Smooth muscle cell (in vitro differentiated cells): ENCODE data around the gene CUX1. TPM values are rescaled to one million over a fixed set of nuclear protein-coding genes. Genes with fewer than 3 reads are reported as not detected.

Experiments
- DNase-seq: peaks from one replicate; lab custom pipeline; 2025; ENCODE audit not compliant: unreplicated experiment; lab: John Stamatoyannopoulos, UW
- H2AFZ ChIP-seq: fragments of 200-600 bp; sonication (generic); 2 replicates; pipeline ENCODE4 v1.6.0; 2016; ENCODE audit warnings: antibody characterized with exemption, low read depth, mild to moderate bottlenecking
- H3F3A ChIP-seq: fragments of 200-600 bp; sonication (generic); 2 replicates; pipeline ENCODE4 v1.6.0; 2017; ENCODE audit warnings: antibody characterized with exemption, low read depth
- H3K27ac ChIP-seq: fragments of 200-600 bp; sonication (generic); 2 replicates; pipeline ENCODE4 v1.5.1; 2016; ENCODE audit warnings: low read depth, mild to moderate bottlenecking
- H3K27me3 ChIP-seq: fragments of 200-600 bp; sonication (generic); 2 replicates; pipeline ENCODE4 v1.6.1; 2016; ENCODE audit warnings: low read depth, mild to moderate bottlenecking
- H3K36me3 ChIP-seq: fragments of 200-600 bp; sonication (generic); 2 replicates; pipeline ENCODE4 v1.5.1; 2016; ENCODE audit warnings: low read depth
- H3K4me1 ChIP-seq: fragments of 200-600 bp; sonication (generic); 2 replicates; pipeline ENCODE4 v1.5.1; 2016; ENCODE audit warnings: low read depth
- H3K4me2 ChIP-seq: fragments of 200-600 bp; sonication (generic); 2 replicates; pipeline ENCODE4 v1.6.0; 2016; ENCODE audit warnings: mild to moderate bottlenecking
- H3K4me3 ChIP-seq: fragments of 200-600 bp; sonication (generic); 2 replicates; pipeline ENCODE4 v1.5.1; 2016; ENCODE audit warnings: mild to moderate bottlenecking
- H3K79me2 ChIP-seq: fragments of 200-600 bp; sonication (generic); 2 replicates; pipeline ENCODE4 v1.6.0; 2016; ENCODE audit warnings: low read depth, mild to moderate bottlenecking
- H3K9ac ChIP-seq: fragments of 200-600 bp; sonication (generic); 2 replicates; pipeline ENCODE4 v1.6.0; 2016; ENCODE audit warnings: low read depth
- H3K9me3 ChIP-seq: fragments of 200-600 bp; sonication (generic); replicated peaks from 2 replicates; pipeline ENCODE4 v1.5.1; 2016; ENCODE audit warnings: low read depth
- H4K20me1 ChIP-seq: fragments of 200-600 bp; sonication (generic); 2 replicates; pipeline ENCODE4 v1.6.0; 2016; ENCODE audit warnings: low read depth
- CTCF ChIP-seq: fragments of 200-600 bp; sonication (generic); IDR thresholded peaks from 2 replicates; pipeline ENCODE4 v1.5.1; 2017; ENCODE audit warnings: borderline replicate concordance, mild to moderate bottlenecking, antibody characterized with exemption; ENCODE audit not compliant: insufficient read depth, poor library complexity, severe bottlenecking
- WGBS: methylation state at CpG from one replicate; pipeline ENCODE4 v1.1.7; 2016; ENCODE audit warnings: low lambda C conversion rate; 5-methylcytosine and 5-hydroxymethylcytosine counted together
- polyA plus RNA-seq: library from polyadenylated mRNA; unstranded; fragments of >200 nt; fragmentation: Nextera tagmentation; extraction: Ambion mirVana; gene quantifications from 2 replicates; pipeline ENCODE4 v1.2.1, GENCODE V29; 2016
- total RNA-seq: library from RNA; depleted of rRNA; stranded (reverse); fragments of >200 nt; gene quantifications from 2 replicates; pipeline ENCODE4 v1.2.3, GENCODE V29; 2014

Gene CUX1
- total and polyA plus RNA-seq, 2 experiments from 2014 or later, result 56.3 to 78.4 TPM

- Histone ChIP-seq H4K20me1 (no peaks in the 10 kb centered on the region), H3K27me3 (no peaks in the 10 kb centered on the region), H3K9ac (no peak overlapping the region), H3K79me2 (no peaks in the 10 kb centered on the region), H3F3A (no peaks in the 10 kb centered on the region), H3K4me3 (no peak overlapping the region), H3K36me3 (no peaks in the 10 kb centered on the region), H2AFZ (no peak overlapping the region), H3K27ac (no peak overlapping the region), H3K9me3 (no peaks in the 10 kb centered on the region), H3K4me1 (no peaks in the 10 kb centered on the region), H3K4me2 (no peak overlapping the region)
- DNase-seq, result no peak
- no peak for TF ChIP-seq CTCF
- WGBS, result 91% methylated on average over 10 of the region's 10 CpGs
Observed at GRCh38 chr7:102277901-102278300, 460.5 kb downstream of the CUX1 start.

GRCh38 chr7:102279537-102280400, 462.3 kb downstream of the CUX1 start:
- no peak overlapping the region for H3K4me2 ChIP-seq
- H4K20me1 ChIP-seq, result no peaks in the 10 kb centered on the region
- 52% methylated on average over 17 of the region's 23 CpGs for WGBS
- H2AFZ ChIP-seq, result no peak overlapping the region
- H3K27ac ChIP-seq, result no peak overlapping the region
- no peak overlapping the region for H3K4me3 ChIP-seq
- peak; percentile 72 for TF ChIP-seq CTCF
- no peak overlapping the region for H3K9ac ChIP-seq
- H3K27me3 ChIP-seq, result no peaks in the 10 kb centered on the region
- no peaks in the 10 kb centered on the region for H3F3A ChIP-seq
- DNase-seq, result peak; percentile 11
- H3K9me3 ChIP-seq, result no peaks in the 10 kb centered on the region
- no peaks in the 10 kb centered on the region for H3K36me3 ChIP-seq
- no peaks in the 10 kb centered on the region for H3K79me2 ChIP-seq
- H3K4me1 ChIP-seq, result no peaks in the 10 kb centered on the region

- TF ChIP-seq CTCF, result no peak
- H3F3A ChIP-seq, result no peaks in the 10 kb centered on the region
- no peaks in the 10 kb centered on the region for H4K20me1 ChIP-seq
- 99% methylated on average over 5 of the region's 5 CpGs for whole genome bisulfite sequencing
- H2AFZ ChIP-seq, result no peak overlapping the region
- no peak overlapping the region for H3K4me2 ChIP-seq
- peaks cover 4% of the 10 kb centered on the region for H3K4me1 ChIP-seq
- no peak for DNase-seq
- H3K4me3 ChIP-seq, result no peak overlapping the region
- H3K9me3 ChIP-seq, result no peaks in the 10 kb centered on the region
- H3K79me2 ChIP-seq, result no peaks in the 10 kb centered on the region
- H3K27ac ChIP-seq, result no peak overlapping the region
- no peaks in the 10 kb centered on the region for H3K36me3 ChIP-seq
- H3K9ac ChIP-seq, result no peak overlapping the region
- H3K27me3 ChIP-seq, result no peaks in the 10 kb centered on the region
Observed at GRCh38 chr7:102280521-102280920, 463.1 kb downstream of the CUX1 start.

GRCh38 chr7:102281785-102282184, 464.4 kb downstream of the CUX1 start:
- H3K79me2 ChIP-seq, result no peaks in the 10 kb centered on the region
- H3F3A ChIP-seq, result no peaks in the 10 kb centered on the region
- H3K27ac ChIP-seq, result no peak overlapping the region
- no peaks in the 10 kb centered on the region for H3K36me3 ChIP-seq
- no peak overlapping the region for H3K9ac ChIP-seq
- DNase-seq, result no peak
- no peaks in the 10 kb centered on the region for H3K27me3 ChIP-seq
- no peak for TF ChIP-seq CTCF
- no peak overlapping the region for H2AFZ ChIP-seq
- no peak overlapping the region for H3K4me3 ChIP-seq
- 95% methylated on average over 14 of the region's 14 CpGs for WGBS
- H4K20me1 ChIP-seq, result no peaks in the 10 kb centered on the region
- H3K9me3 ChIP-seq, result no peaks in the 10 kb centered on the region
- H3K4me2 ChIP-seq, result no peak overlapping the region
- H3K4me1 ChIP-seq, result peaks cover 10% of the 10 kb centered on the region
